ENCODE measurements around the gene IL25.

Gene IL25

GRCh38 chr14:23354990-23355389 is 17.6 kb upstream of the IL25 start:
- DNase-seq: no peak

- DNase-seq: no peak
Observed at GRCh38 chr14:23355871-23356435, 16.7 kb upstream of the IL25 start.

- no peak for DNase-seq
Observed at GRCh38 chr14:23356662-23357061, 15.9 kb upstream of the IL25 start.

GRCh38 chr14:23357261-23357660 is 15.3 kb upstream of the IL25 start:
- DNase-seq: no peak

- DNase-seq: no peak
Observed at GRCh38 chr14:23358042-23358441, 14.6 kb upstream of the IL25 start.

- no peak for DNase-seq
Observed at GRCh38 chr14:23358553-23359166, 13.9 kb upstream of the IL25 start.

- no peak for DNase-seq
Observed at GRCh38 chr14:23359167-23359626, 13.4 kb upstream of the IL25 start.

- DNase-seq: no peak
Observed at GRCh38 chr14:23359722-23360447, 12.7 kb upstream of the IL25 start.

- DNase-seq: no peak
Observed at GRCh38 chr14:23360496-23360895, 12.1 kb upstream of the IL25 start.

- DNase-seq: no peak
Observed at GRCh38 chr14:23361320-23361719, 11.3 kb upstream of the IL25 start.

- no peak for DNase-seq
Observed at GRCh38 chr14:23361763-23362162, 10.8 kb upstream of the IL25 start.

GRCh38 chr14:23362200-23362599 is 10.4 kb upstream of the IL25 start:
- no peak for DNase-seq

- DNase-seq: peak; percentile 8
Observed at GRCh38 chr14:23364164-23365035, 8.2 kb upstream of the IL25 start.

- no peak for DNase-seq
Observed at GRCh38 chr14:23365036-23365731, 7.4 kb upstream of the IL25 start, which contains the start of gene EFS. Gene EFS, minus strand, starts transcription at chr14:23365172. Its CDS starts 147 bp downstream, at chr14:23365025.

GRCh38 chr14:23365732-23366425 is 6.7 kb upstream of the IL25 start:
- DNase-seq: peak; percentile 34

GRCh38 chr14:23366426-23366921 is 6.1 kb upstream of the IL25 start:
- peak; percentile 34 for DNase-seq

GRCh38 chr14:23370221-23370620 is 2.4 kb upstream of the IL25 start:
- DNase-seq: no peak

- DNase-seq: no peak
Observed at GRCh38 chr14:23371865-23372264, 744 bp upstream of the IL25 start.

- no peak for DNase-seq
Observed at GRCh38 chr14:23373041-23373440, 432 bp downstream of the IL25 start.

GRCh38 chr14:23375527-23376251 is 3.1 kb downstream of the IL25 start:
- no peak for DNase-seq

All from T1000 (cell line).